HG02678 (cell line): ENCODE results near the gene CNRIP1.
"Not testable (repeated sequence)": the region's sequence is repeated elsewhere in the genome, so short reads cannot be mapped to it uniquely, and the experiment has no call there.

ENCODE experiments used
- ATAC-seq: cut with Tn5 transposase; IDR thresholded peaks from one replicate; pipeline ENCODE4 v1.9.1; 2021; ENCODE audit warnings: mild to moderate bottlenecking, moderate library complexity; ENCODE audit not compliant: unreplicated experiment

The CNRIP1 gene, protein sequence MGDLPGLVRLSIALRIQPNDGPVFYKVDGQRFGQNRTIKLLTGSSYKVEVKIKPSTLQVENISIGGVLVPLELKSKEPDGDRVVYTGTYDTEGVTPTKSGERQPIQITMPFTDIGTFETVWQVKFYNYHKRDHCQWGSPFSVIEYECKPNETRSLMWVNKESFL

DNA sequence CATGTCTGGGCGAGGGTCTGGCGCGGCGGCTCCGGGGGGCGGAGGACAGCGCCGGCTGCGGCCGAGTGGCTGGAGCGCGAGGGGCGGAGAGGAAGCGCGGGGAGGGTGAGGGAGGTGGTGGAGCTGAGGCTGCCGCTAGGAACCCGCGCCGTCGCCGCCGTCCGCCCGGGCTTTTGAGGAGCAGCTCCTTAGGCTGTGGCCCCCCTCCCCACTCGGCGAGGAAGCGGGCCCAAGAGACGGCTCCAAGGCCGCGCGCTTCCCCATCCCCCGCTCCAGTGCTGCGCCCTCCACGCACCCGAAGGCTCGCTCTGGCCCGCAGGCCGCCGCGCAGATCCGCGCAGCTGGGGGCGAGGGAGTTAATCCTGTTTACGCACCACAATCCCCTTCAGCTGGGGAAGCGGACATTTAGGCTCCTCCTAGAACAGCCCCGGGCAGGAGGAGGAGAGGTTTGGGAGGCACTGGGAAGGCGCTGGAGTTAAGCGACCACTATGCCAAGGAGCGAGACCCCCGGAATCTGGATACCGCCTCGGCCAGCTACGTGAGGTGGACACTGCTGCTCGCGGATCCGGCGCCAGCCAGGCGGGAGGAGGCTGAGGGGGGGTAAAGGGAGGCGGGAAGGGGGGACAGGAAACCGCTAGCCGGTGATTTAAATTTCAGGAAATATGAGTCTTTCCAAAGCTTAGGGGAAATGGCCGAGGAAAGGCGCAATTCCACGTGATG is at the start of gene CNRIP1:
Gene CNRIP1, minus strand, starts transcription at position 552 of the 720 bp plus-strand sequence. Its CDS starts 549 bp downstream, at position 3.
- no peak for ATAC-seq

DNA sequence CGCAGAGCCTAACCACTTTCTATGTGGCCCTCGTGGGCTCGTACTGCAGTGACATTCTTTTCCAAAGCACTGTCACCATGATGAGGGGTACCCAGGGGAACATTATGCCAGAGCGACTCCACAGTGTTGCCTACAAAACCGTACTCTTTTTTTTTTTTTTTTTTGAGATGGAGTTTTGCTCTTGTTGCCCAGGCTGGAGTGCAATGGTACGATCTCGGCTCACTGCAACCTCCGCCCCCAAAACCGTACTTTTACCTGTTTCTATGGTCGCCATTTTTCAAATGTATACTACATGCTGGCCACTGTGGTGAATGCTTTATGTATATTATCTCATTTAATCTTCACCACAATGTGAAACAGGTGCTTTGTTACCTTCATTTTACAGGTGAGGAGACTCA is 49.6 kb upstream of the CNRIP1 start:
- no peak for ATAC-seq

DNA sequence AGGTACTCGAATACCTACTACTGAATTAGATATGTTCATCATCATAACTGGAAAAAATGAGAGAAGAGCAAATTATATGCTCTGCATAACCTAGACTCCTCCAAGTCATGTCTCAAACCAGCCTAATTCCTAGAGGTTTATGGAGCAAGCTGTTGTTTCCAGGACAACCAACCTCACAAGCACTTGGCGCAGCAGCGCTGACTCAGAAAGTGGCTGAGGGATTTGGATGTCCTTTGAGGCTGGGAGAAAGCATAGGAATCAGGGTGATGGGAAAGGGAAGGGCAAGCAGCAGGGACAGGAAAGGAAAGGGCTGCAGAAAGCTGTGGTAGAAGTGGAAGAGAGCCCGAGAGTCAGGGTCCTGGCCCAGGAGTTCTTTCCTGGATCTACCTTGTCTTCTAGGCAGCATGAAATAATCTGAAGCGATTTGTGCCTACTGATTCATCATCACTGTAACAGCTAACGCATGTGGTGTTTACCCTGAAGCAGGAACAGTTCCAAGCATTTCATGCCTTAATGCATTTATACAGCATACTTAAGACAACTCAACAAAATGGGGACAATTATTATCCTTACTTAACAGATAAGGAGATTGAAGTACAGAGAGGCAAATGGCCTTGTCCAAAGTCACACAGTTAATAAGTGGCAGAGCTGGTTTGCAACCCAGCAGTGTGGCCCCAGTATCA is 49.0 kb upstream of the CNRIP1 start:
- ATAC-seq, result no peak

DNA sequence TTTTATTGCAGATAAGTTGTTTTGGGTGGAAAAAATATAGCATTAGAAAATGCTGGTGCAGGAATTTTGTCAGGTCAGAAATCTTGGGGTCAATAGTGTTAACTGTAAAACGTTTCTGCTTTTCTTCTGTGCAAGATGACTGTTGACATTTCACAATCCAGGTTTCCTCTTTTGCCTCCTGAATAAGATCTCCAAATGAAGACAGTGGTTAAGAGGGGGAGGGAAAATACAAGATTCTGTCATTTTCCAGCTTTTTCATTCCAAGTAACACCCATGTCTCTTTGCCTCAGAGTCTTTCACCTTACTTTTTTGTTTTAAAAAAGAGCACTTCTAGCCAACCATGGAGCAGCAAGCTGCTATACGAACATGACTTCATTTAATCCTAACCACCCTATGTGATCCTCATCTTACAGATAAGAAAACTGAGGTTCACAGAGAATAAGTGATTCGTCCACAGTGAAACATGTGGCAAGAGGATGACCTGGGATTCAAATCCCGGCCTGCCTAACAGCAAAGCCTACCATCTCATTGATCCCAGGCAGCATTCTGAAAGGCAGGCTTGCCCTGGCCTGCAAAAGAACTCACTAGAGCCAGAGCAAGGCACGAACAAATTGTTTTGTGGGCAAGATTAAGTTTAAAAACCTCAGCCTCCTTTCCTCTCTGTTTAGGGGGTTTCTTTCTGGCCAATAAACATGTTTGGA is 48.4 kb upstream of the CNRIP1 start:
- no peak for ATAC-seq

DNA sequence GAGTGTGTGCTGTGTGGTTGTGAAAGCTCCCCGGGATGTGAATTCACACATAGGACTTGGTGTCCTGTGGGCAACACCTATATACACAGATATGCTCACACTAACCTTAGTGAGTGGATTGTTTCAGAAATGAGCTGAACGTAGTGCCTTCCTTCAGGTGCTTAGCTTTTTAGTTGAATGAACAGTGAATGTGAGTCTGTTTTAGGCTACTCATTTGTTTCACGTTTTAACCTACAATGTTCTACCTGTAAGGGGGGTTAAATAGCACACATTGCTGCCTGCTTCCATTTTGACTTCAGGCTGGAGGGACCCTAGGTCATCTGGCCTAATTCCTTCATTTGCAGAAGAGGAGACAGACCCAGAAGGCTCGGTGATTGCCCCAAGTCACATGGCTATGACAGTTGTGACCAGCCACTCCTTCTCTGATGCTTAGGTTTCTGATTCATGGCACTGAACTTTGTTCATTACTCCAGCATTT is 46.4 kb upstream of the CNRIP1 start:
- ATAC-seq, result peak; percentile 41

DNA sequence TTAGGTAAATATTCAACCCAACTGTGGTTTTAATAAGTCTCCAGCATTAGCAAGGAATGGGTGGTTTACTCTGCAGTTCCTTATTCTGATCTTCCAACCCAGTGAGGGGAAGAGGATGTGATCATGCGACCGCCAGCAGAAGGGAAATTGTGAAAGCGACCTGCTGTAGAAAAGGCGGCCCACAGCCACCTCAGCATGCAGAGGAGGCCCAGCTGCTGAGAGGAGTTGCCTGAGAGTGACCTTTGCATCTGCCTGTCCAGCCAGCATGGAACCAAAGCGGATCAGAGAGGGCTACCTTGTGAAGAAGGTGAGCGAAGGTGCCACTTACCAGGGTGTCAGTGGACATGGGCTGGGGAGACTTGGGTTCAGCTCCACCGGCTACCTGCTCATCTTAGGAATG is 45.3 kb upstream of the CNRIP1 start, which contains the start of gene PLEK:
Gene PLEK, plus strand, starts transcription at position 196 of the 400 bp plus-strand sequence. Its CDS starts 70 bp downstream, at position 266.
- ATAC-seq, result peak; percentile 76

DNA sequence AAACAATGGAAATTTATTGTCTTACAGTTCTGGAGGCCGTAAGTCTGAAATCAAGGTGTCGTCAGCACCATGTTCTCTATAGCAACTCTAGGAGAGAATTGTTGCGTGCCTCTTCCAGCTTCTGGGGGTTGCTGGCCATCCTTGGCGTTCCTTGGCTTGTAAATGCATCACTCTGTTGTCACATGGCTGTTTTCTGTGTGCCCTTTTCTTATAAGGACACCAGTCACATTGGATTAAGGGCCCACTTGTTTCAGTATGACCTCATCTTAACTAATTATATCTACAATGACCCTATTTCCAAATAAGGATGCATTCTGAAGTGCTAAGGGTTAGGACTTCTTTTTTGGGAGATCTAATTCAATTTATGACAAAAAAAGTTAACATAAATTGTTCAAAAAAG is 44.0 kb upstream of the CNRIP1 start:
- no peak for ATAC-seq

DNA sequence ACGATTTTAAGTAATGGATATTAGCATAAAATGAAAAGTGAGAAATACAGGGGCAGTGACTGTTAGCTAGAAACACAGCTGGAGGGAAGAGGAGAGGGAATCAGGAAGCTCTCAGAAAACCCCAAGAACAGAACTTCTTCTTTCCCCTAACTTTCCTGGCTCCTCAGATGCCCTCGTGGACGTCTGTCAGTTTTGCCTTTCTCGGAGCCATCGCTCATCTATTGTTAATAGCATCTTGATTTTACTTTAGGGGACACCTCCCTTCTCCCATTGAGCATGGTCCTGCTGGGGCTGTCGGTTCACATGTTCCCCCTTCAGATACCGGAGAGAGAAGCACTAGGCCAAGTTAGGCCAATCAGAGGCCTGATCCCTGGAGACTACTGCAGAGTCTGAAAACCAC is 43.0 kb upstream of the CNRIP1 start:
- no peak for ATAC-seq

DNA sequence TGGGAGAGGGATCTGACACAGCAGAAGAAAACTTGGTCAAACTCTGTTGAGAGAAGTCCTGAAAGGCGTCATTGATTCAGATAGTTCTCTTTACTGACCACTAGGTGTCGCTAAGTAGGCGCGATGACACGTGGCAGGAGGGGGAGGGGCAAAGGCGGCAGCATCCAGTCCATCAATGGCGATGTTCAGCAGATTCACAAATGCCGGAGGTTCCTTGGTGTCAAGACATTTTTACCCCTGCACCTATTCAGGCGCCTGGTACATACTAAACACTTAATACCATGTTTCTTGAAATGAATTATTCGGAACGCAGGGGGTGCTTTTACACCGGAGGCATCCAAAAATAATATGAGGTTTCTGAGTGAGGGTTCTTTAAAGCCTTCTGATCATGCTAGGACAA is 42.3 kb upstream of the CNRIP1 start:
- peak; percentile 41 for ATAC-seq

DNA sequence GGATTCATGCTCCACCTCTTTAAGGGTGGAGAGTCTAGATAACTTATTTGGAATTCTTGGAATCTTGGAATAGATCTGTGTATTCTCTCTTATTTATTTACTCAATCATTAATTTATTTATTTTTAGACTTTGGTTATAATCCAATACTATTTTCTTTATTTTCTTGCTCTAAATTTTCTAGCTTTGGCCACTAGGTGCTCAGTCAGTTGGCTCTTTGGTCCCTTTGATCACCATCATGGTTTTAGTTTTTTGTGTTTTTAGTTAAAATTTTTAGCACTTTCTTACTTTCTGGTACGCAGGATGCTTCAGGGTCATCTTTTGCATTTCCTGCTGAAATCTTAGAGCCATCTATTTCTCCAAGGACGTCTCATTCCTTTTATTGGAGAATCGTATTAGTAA is 40.1 kb upstream of the CNRIP1 start:
- ATAC-seq, result no peak

DNA sequence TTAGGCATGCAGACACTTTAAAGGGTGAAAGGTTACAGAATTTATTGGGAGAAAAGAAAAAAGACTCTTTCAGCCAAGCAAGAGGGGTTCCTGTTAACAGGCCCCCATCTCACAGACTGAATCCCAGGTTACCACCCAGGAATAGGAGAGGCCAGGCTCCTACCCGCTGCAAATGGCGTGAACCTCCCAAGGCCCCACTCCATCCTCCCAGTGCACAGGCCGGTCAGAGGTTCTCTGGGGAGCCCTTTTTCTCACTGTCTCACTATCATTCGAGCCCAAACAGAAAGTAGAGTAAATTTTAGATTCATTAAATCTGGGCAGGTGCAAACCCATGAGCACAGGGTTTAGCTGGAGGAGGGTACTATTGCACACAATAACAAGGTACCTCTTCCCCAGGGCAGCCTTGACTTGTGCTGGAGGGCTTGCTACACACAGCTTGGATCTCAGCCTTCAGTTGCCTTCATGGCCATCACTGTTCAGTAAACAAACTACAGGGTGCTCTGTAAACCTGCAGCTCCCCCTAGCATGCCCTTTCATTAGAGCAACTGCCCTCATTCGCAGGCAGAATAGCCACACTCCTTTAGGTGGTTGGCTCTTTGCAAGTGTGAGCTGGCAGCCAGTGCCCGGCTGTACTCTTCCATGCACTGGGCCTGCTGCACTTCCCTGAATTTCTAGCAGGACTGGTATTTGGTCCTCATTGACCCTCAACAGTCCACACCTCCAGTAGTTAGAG is 38.0 kb upstream of the CNRIP1 start:
- ATAC-seq, result peak; percentile 68

DNA sequence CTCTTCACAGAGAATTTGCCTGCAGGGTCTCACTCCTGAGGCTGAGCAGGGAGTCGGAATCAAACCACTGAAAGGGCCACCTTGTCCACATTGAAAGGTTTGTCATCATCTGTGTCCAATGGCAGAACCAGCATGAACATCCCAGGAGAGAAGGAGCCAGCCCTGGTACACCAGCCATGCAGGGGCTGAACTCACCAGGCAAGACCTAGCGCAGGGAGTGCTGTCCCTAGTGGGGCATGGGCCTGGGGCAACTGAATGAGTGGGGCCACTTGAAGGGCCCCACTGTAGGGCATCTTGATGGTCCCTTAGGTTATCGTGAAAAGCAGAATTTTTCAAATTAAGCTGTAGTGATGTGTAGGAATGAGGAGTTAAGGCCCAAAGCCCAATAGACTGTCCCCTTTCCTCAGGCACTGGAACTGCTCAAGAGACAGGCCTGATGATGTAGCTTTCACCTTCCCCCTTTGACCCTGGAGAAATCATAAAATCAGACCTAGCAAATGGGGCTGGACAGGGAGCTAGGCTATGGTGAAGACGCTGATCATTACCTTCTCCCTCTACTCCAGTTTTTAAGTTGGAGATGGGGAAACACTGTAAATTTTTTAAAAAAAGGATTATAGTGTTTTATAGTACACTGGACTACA is 37.0 kb upstream of the CNRIP1 start:
- ATAC-seq, result no peak

DNA sequence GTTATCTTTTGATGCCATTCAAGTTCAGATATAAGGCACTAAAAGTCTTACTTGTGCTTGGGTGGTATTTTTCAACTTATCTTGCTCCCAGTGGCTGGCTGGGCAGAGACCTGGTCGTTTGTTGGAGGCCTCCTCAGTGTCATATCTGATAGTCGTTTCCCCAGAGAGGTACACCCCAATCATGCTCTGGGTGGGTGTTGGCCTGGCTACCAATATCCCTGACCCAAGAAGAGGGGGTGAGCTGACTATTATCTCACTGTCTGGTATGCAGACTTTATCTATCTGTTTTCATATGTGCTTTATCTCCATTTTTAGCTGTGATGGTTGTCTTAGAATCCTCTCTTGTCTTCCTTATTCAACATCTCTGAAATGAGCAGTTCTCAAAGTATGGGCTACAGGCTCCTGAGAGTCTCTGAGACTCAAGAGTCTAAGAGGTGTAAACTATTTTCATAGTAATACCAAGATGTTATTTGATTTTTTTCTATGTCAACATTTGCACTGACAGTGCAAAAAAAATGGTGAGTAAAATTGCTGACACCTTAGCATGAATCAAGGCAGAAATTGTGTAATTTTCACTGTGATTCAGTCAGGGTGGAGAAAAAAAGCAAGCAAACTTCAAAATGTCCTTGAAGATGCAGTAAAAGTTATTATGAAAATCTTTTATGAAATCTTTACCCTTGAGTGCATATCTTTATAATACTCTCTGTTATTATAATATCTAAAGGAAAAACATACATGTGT is 33.1 kb upstream of the CNRIP1 start:
- no peak for ATAC-seq

DNA sequence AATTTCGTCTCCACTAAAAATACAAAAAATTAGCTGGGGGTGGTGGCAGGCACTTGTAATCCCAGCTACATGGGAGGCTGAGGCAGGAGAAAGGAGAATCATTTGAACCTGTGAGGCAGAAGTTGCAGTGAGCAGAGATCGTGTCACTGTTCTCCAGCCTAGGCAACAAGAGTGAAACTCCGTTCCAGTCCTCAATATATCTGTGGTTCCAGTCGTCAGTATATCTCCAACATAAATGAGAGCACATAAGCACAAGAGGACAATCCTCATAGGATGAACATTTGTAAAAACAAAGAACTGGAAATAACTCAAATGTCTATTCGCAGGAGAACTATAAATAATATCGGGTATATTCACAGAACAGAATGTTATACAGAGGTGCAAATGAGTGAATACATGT is 32.2 kb upstream of the CNRIP1 start:
- ATAC-seq, result no peak

DNA sequence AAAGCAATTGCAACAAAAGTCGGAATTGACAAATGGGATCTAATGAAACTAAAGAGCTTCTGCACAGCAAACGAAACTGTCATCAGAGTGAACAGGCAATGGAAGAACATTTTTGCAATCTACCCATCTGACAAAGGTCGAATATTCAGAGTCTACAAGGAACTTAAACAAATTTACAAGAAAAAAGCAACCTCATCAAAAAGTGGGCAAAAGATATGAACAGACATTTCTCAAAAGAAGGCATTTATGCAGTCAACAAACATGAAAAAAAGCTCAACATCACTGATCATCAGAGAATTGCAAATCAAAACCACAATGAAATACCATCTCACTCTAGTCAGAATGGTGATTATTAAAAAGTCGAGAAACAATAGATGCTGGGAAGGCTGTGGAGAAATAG is 29.3 kb upstream of the CNRIP1 start:
- not testable (repeated sequence) for ATAC-seq

DNA sequence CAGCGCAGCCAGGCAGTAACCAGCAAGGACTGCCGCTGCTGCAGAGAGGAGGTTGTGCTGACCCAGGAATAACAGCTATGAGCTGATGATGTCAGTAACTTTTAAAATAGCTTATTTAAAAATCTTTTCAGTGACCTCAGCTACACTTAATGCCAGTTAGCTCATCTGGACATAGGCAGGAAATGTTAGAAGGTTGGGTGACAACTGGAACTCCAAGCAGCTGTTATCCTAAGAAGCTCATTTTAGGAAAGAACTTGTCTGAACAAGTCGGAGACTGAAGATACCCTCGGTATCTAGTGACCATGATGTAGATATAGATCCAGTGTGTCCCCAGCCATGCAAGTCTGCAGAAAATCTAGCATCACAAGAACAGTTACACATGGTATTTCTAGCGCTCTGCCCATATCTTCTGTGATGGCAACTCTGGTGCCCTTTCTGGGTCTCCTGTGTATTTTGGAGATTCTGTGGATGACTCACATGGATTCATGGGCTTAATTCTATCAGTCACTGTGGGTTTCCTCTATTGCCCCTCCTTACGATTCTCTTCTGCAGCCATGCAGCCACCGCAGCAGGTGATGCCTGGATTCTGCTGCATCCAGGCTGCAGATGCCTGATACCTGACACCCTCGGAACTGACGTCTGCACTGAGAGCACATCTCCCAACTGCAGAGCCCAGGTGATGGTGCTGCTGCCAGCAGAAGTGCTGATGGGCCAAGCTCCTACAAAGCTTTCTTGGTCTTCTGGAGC is 25.6 kb upstream of the CNRIP1 start:
- ATAC-seq, result no peak

DNA sequence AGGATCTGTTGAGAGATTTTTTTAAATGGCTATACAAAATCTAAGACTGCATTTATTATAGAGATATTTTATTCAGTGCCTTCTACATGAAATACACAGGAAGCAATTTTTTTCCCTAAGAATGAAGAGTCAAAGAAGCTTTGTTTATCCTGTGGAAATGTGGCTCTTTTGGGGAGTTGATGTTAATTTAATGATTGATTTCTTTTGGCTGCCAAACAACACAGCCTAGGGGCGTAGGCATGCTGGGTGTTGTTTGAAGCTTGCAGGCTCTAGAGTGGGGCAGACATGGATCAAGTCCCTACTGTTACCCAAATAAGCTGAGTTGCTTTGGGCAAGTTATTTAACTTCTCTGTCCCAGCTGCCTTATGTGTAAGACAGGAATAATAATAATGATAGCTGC is 24.3 kb upstream of the CNRIP1 start:
- no peak for ATAC-seq

DNA sequence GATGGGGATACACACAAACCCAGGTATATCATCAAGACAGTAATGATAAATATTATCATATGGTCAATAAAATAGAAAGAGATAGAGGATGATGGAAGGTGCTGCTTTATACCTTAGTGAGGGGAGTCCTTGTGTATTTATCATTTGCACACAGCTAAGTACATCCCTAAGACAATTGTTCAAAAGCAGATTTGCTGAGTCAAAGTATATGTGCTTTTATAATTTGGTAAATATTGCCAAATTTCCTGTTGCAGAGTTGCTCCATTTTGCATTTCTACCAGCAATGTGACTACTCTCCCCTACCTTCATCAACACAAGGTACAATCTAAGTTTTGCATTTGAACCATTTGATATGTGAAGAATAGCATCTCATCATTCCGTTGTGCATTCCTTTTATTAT is 22.7 kb upstream of the CNRIP1 start:
- no peak for ATAC-seq

DNA sequence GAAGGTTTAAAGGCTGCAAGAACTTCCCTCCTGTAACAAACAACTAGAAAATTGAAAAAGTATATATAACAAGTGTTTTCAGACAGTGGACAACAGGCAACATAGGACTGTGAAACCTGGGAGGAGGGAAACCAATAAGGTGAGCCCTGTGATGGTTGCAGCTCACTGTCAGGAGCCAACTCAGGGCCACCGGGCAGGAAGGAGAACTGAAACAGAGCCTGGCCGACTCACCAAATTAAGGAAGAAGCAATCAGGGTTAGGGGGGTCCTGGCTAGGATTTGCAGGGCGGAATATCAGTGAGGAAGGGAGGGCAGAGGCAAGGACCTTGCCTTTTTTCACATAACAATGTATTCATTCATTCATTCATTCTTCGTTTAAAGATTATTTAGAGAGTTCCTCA is 21.8 kb upstream of the CNRIP1 start:
- no peak for ATAC-seq
